Measurements from ENCODE around the gene KIF26A. TPM values are rescaled to one million over a fixed set of nuclear protein-coding genes. Genes with fewer than 3 reads are reported as not detected.

Gene KIF26A
- total RNA-seq, 2 donors from 2014 or later = 5.6 to 14.1 TPM

- H3K9me3 ChIP-seq = no peaks in the 10 kb centered on the region
- no peak for DNase-seq (ENCODE audit: low spot score)
- H3K4me3 ChIP-seq = no peak overlapping the region
- no peaks in the 10 kb centered on the region for H3K27me3 ChIP-seq
- no peak overlapping the region for H3K27ac ChIP-seq
- TF ChIP-seq CTCF (IDR thresholded peaks at IDR 0.05) = no peak
- no peaks in the 10 kb centered on the region for H3K36me3 ChIP-seq
- H3K4me1 ChIP-seq = no peaks in the 10 kb centered on the region
Measured at GRCh38 chr14:104197449-104198247, 59.3 kb downstream of the KIF26A start.

- no peaks in the 10 kb centered on the region for H3K27me3 ChIP-seq
- no peak overlapping the region for H3K4me3 ChIP-seq
- no peak for TF ChIP-seq CTCF (IDR thresholded peaks at IDR 0.05)
- H3K9me3 ChIP-seq = no peaks in the 10 kb centered on the region
- H3K4me1 ChIP-seq = no peaks in the 10 kb centered on the region
- DNase-seq (ENCODE audit: low spot score) = no peak
- H3K27ac ChIP-seq = no peak overlapping the region
- no peaks in the 10 kb centered on the region for H3K36me3 ChIP-seq
Measured at GRCh38 chr14:104199266-104199895, 61.0 kb downstream of the KIF26A start.

GRCh38 chr14:104200106-104200505, 61.7 kb downstream of the KIF26A start:
- no peak for TF ChIP-seq CTCF (IDR thresholded peaks at IDR 0.05)
- Histone ChIP-seq H3K9me3 (no peaks in the 10 kb centered on the region), H3K27ac (no peak overlapping the region), H3K4me3 (no peak overlapping the region), H3K4me1 (no peaks in the 10 kb centered on the region), H3K27me3 (no peaks in the 10 kb centered on the region), H3K36me3 (no peaks in the 10 kb centered on the region)
- no peak for DNase-seq (ENCODE audit: low spot score)

- DNase-seq (ENCODE audit: low spot score) = no peak
- Histone ChIP-seq H3K27me3 (no peaks in the 10 kb centered on the region), H3K36me3 (no peaks in the 10 kb centered on the region), H3K27ac (no peak overlapping the region), H3K4me1 (no peaks in the 10 kb centered on the region), H3K4me3 (no peak overlapping the region), H3K9me3 (no peaks in the 10 kb centered on the region)
- TF ChIP-seq CTCF (IDR thresholded peaks at IDR 0.05) = no peak
Measured at GRCh38 chr14:104200591-104200990, 62.2 kb downstream of the KIF26A start.

GRCh38 chr14:104201063-104201462, 62.7 kb downstream of the KIF26A start:
- TF ChIP-seq CTCF (IDR thresholded peaks at IDR 0.05) = no peak
- Histone ChIP-seq H3K27me3 (no peaks in the 10 kb centered on the region), H3K9me3 (no peaks in the 10 kb centered on the region), H3K4me3 (no peak overlapping the region), H3K27ac (no peak overlapping the region), H3K4me1 (no peaks in the 10 kb centered on the region), H3K36me3 (no peaks in the 10 kb centered on the region)
- DNase-seq (ENCODE audit: low spot score) = no peak

All from right atrium auricular region (tissue), 2 donors.